Fibroblast of the aortic adventitia (primary cell): ENCODE measurements around the gene STAB2. TPM values are rescaled to one million over a fixed set of nuclear protein-coding genes. Genes with fewer than 3 reads are reported as not detected.

Source experiments
- DNase-seq: peaks from one replicate; pipeline ENCODE4 v3.0.0-alpha.2; 2010; ENCODE audit warnings: low read depth
- H3K4me3 ChIP-seq: 2 replicates; pipeline ENCODE4 v1.5.1; 2011; ENCODE audit warnings: low read depth, mild to moderate bottlenecking, control low read depth, low read length, moderate library complexity
- total RNA-seq: library from RNA; depleted of rRNA; stranded (reverse); fragments of >200 nt; gene quantifications from 2 replicates; pipeline ENCODE4 v1.2.3, GENCODE V29; 2012; ENCODE audit warnings: low replicate concordance
- TF ChIP-seq, protein P1 (sequence below): IDR thresholded peaks from 2 replicates; pipeline ENCODE4 v1.5.1; 2011; ENCODE audit warnings: mild to moderate bottlenecking, low read length, control low read depth, inconsistent platforms; ENCODE audit not compliant: insufficient read depth

Gene STAB2
- total RNA-seq, 1 donor = not detected

DNA sequence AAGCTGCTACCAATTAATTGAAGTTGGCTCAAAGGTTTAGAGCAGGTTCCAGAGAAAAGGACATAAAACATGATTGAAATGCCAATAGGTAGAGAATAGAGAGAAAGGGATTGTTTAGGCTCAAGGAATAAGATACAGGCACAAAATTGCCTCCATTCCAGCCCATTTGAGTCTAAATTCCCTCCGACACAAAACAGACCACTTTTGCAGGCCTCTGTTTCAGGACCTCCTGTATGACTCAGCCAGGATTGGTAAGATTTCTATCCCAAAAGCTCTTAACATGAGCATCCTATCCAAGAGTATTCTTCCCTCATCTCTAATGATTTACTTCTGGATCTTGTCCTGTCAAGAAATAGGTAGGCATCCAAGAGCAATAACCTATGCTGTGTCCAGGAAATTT is 123.5 kb downstream of the STAB2 start:
- H3K4me3 ChIP-seq = no peak overlapping the region
- TF ChIP-seq, protein P1, sequence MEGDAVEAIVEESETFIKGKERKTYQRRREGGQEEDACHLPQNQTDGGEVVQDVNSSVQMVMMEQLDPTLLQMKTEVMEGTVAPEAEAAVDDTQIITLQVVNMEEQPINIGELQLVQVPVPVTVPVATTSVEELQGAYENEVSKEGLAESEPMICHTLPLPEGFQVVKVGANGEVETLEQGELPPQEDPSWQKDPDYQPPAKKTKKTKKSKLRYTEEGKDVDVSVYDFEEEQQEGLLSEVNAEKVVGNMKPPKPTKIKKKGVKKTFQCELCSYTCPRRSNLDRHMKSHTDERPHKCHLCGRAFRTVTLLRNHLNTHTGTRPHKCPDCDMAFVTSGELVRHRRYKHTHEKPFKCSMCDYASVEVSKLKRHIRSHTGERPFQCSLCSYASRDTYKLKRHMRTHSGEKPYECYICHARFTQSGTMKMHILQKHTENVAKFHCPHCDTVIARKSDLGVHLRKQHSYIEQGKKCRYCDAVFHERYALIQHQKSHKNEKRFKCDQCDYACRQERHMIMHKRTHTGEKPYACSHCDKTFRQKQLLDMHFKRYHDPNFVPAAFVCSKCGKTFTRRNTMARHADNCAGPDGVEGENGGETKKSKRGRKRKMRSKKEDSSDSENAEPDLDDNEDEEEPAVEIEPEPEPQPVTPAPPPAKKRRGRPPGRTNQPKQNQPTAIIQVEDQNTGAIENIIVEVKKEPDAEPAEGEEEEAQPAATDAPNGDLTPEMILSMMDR = no peak
- no peak for DNase-seq

DNA sequence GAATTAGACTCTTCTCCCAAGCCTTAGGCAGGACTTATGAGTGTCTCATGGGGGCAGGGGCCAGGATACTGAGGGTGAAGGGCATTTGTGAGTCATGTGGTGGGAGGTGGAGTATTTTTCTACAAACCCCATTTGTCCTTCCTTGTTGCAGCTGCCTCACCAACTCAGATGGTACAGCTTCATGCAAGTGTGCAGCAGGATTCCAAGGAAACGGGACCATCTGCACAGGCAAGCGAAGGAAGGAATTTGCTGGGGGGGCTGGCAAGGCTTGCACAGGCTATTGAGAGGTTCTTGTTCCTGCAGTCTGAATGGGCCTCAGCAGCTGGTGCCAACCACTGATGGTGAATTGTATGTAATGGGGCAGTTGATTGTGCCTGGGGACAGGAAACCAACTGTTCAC is 125.1 kb downstream of the STAB2 start:
- no peak for DNase-seq
- TF ChIP-seq, protein P1 = no peak
- no peak overlapping the region for H3K4me3 ChIP-seq

DNA sequence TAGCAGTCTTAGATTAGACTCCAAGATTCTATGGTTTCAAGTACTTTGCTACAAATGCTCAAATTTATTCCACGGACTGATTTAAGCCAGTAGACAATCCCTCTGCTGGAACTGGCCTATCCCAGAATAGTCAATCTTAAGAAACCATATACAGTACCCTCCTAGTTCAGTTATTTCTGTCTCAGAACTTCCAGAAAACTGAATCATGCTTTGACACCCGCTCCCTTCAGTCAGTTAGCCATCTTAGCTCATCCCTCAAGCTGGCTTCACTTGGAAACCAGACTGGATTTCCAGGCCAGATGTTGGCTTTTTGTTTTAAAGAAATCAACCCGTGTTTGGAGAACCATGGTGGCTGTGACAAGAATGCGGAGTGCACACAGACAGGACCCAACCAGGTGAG is 128.4 kb downstream of the STAB2 start:
- H3K4me3 ChIP-seq = no peak overlapping the region
- TF ChIP-seq, protein P1 = no peak
- no peak for DNase-seq

DNA sequence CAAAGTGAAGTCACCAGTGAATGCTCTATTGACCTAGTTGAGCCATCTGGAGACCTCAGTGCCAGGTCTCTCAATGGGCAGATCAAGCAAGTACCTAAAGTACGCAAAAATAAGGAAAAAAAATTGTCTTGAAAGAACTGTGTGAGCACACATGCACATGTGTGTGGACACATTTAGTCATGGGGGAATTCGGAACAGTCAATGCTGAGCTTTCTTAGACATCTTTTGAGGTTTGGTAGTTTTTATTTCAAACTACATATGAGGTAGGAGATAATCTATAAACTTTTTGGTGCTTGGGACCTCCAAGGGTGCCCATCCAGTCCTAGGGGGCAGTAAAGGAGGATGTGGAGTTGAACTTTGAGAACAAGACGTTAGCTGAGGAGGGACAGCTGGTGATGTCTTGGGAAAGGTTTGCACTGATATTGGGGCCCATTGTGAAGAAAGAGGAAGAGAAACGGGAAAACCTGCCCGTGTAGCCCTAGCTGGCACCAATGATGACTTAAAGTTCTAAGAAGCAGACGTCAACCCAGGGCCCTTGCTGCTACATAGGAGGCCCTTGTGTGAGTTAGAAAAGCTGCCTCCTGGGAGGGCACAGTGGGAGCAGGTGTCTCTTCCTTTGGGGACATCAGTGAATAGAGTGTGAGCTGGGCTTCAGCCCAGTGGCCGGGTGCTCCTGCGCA is 129.6 kb downstream of the STAB2 start:
- TF ChIP-seq, protein P1 = no peak
- DNase-seq = no peak
- H3K4me3 ChIP-seq = no peak overlapping the region

DNA sequence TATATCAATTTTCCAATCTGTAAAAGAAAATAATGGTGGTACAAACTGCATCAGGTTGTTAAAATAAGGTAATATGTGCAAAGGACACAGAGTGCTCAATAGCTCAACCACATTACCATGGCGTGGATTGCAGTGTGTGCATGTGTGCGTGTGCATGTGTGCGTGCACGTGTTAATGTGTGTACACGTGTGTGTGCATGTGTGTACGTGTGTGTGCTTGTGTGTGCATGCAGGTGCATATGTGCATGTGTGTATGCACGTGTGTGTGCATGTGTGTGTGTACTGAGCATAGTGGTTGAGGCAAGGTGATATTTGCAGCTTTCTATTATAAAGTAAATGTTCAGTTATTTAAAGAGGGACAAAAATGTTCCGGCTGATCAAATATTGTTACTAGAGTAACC is 138.3 kb downstream of the STAB2 start:
- TF ChIP-seq, protein P1 = no peak
- no peak for DNase-seq

DNA sequence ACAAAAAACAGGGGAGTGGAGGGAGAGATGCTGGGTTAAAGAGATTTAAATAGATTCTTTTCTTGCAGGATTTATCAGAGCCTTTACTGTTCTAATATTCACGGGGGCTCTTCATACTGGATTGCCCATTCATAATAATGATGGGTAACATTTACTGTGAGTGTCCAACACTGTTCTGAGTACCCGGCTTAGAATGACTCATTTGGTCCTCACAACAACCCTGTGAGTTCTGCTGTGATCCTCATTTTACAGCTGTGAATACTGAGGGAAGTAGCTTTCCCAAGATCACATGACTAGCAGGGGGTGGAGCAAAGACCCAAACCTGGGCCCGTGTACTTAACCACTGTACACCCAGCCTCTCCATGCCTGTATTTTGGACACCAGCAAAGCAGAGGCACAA is 140.6 kb downstream of the STAB2 start:
- DNase-seq = no peak
- H3K4me3 ChIP-seq = no peak overlapping the region
- TF ChIP-seq, protein P1 = no peak

More for the DNA sequence above, 138.3 kb downstream of the STAB2 start:
- no peak overlapping the region for H3K4me3 ChIP-seq

DNA sequence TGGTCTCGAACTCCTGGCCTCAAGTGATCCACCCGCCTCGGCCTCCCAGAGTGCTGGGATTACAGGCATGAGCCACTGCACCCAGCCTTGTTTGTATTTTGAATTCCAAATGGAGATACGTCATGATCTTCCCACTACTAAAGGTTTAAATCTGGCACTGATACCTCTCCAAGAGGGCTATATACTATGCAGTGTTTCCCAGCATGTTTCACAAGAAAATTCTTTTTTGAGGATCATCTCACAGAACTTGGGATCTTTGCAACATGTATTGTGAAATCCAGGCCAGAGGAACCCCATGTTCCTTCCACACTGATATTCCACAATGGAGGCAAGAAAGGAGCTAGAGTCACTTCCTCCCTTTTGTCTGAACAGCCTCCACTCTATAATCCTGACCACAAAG is 141.2 kb downstream of the STAB2 start:
- peak; percentile 17 for DNase-seq
- TF ChIP-seq, protein P1 = no peak
- no peak overlapping the region for H3K4me3 ChIP-seq
